GM19351 (cell line): ENCODE data around the gene TMEM219.
"Not testable (repeated sequence)": the region's sequence is repeated elsewhere in the genome, so short reads cannot be mapped to it uniquely, and the experiment has no call there.

ENCODE experiments used
- ATAC-seq: cut with Tn5 transposase; IDR thresholded peaks from one replicate; pipeline ENCODE4 v1.9.1; 2021; ENCODE audit warnings: mild to moderate bottlenecking, moderate library complexity; ENCODE audit not compliant: unreplicated experiment

TMEM219 gene

GRCh38 chr16:30010844-30011713 is 49.2 kb downstream of the TMEM219 start, which contains the start of gene DOC2A:
Gene DOC2A (minus strand): TSS chr16:30011027. CDS start chr16:30010222, 805 bp downstream.
- no peak for ATAC-seq

DNA sequence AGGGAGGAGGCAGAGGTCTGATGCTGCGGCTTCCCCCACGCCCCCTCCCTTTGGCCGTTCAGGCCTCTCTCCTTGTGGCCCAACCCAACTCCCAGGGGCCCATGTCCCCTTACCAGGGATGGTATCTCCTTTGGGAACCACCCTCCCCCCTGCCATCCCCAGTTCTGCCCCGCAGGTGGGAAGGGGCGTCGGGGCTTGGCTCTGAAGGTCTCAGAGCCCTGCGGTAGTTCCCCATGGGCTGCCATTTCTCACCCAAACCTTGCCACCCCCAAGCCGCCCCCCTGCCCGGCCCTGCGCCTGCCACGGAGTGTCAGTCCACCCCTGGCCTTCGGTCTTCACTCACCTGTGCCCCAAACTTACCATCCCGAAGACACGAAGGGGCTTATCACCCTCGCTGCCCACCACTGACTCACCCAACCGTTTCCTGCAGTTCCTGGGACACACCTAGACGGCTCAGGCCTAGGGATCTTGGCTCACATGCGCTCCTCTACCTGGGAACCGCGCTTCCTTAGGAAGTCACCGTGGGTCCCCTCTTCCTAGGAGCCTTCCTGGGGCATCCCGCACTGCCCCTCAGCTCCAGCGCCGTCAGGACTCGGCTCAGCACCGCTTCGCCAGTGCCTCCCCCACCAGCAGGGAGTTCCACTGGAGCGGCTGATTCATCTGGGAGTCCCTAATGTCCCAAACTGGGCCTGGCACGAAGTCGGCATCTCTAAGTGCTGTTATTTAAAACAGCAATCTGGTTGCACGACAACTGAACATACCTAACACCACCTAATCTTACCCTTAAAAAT is 50.0 kb downstream of the TMEM219 start:
- ATAC-seq: no peak

DNA sequence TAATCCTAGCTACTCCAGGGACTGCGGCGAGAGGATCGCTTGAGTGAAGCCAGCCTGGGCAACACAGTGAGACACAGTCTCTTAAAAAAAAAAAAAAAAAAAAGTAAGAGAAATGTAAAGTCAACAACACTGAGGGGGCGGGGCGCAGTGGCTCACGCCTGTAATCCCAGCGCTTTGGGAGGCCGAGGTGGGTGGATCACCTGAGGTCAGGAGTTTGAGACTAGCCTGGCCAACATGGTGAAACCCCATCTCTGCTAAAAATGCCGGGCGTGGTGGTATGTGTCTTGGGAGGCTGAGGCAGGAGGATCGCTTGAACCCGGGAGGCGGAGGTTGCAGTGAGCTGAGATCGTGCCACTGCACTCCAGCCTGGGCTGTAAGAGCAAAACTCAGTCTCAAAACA is 50.7 kb downstream of the TMEM219 start:
- not testable (repeated sequence) for ATAC-seq

DNA sequence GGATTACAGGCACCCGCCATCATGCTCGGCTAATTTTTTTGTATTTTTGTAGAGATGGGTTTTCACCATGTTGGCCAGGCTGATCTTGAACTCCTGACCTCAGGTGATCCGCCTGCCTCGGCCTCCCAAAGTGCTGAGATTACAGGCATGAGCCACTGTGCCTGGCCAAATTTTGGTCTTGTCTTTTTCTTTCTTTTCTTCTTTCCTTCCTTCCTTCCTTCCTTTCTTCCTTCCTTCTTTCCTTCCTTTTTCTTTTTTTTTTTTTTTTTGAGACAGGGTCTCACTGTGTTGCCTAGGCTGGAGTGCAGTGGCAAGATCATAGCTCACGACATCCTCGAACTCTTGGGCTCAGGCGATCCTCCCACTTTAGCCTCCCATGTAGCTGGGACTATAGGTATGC is 53.6 kb downstream of the TMEM219 start:
- not testable (repeated sequence) for ATAC-seq

- ATAC-seq: no peak
Observed at GRCh38 chr16:30016555-30017276, 54.8 kb downstream of the TMEM219 start.

DNA sequence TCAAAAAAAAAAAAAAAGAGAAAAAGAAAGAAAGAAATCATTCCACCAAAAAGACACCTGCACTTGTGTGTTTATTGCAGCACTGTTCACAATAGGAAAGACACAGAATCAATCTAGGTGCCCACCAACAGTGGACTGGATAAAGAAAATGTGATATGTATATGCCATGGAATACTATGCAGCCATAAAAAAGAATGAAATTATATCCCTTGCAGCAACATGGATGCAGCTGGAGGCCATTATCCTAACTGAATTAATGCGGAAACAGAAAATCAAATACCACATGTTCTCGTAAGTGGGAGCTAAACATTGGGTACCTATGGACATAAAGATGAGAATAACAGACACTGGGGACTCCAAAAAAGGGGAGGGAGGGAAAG is 55.4 kb downstream of the TMEM219 start:
- no peak for ATAC-seq

DNA sequence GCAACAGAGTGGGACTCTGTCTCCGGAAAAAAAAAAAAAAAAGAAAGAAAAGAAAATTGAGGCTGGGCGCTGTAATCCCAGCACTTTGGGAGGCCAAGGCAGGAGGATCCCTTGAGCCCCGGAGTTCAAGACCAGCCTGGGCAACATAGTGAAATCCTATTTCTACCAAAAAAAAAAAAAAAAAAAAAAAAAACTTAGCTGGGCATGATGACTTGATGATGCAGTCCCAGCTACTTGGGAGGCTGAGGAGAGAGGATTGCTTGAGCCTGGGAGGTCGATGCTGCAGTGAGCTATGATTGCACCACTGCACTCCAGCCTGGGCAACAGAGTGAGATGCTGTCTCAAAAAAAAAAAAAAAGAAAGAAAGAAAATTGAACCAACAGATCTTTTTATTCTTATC is 56.1 kb downstream of the TMEM219 start:
- ATAC-seq: not testable (repeated sequence)

DNA sequence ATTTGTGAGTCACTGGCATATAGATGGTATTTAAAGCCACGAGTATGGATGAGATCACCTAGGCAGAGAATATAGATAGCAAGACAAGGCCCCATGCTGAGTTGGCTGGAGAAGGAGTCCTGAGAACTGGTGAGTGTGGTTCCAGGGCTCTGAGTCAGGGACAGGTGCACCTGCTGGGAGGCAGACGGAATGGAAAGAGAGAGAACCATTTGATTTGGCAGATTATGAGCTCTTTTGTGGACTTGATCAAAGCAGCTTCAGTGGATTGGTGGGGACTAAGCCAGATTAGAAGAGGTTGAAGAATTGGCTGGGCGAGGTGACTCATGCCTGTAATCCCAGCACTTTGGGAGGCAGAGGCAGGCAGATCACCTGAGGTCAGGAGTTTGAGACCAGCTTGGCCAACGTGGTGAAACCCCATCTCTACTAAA is 56.9 kb downstream of the TMEM219 start:
- no peak for ATAC-seq
